LHCN-M2 (cell line): Measurements from ENCODE around the gene SDHB. TPM values are rescaled to one million over a fixed set of nuclear protein-coding genes. Genes with fewer than 3 reads are reported as not detected.

Experiments used
- DNase-seq: peaks from one replicate; pipeline ENCODE4 v3.0.0-alpha.2; 2012; ENCODE audit warnings: low read depth
- total RNA-seq: library from RNA; depleted of rRNA; stranded (reverse); fragments of >200 nt; gene quantifications from 2 replicates; pipeline ENCODE4 v1.2.3, GENCODE V29; 2014; rRNA removed

The SDHB gene
- total RNA-seq, 1 experiment from 2014 or later: 157 TPM

DNA sequence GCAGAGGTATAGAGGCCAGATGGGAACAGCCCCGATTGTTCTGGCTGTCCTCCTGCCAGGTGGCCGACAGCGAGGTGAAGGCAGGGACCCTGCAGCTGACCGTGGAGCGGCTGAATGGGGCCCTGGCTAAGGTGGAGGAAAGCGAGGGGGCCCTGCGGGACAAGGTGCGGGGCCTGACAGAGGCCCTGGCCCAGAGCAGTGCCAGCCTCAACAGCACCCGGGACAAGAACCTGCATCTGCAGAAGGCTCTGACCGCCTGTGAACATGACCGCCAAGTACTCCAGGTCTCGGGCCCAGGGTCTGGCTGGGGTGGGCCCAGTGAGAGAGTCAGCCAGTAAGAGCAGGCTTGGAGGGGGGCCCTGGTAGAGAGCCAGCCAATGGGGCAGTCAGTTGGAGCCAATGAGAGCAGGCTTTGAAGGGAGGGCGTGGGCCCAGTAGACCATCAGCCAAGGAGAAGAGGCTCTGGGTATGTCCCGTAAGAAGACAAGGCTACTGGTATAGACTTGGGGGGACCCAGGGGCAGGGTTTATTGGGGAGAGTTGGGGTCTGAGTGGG lies 84.7 kb downstream of the SDHB start:
- DNase-seq: no peak

Other genes with a start within 250 kb of the SDHB start
- gene RNU1-2, start 158.1 kb downstream of the SDHB start, total RNA-seq: under 0.01 TPM in 1 of 2 replicates, not detected in the other
- gene CROCC, start 132.1 kb downstream of the SDHB start, total RNA-seq: 9.4 and 12.3 TPM in 2 replicates
- 5.8 and 12.9 TPM in 2 replicates for gene MFAP2, start 73.4 kb downstream of the SDHB start, total RNA-seq
- 167 and 211 TPM in 2 replicates for gene ATP13A2, start 42.1 kb downstream of the SDHB start, total RNA-seq
- gene PADI2, start 65.4 kb upstream of the SDHB start, total RNA-seq: 0.38 and 0.86 TPM in 2 replicates
- gene PADI1, start 151.1 kb upstream of the SDHB start, total RNA-seq: 1.2 and 1.3 TPM in 2 replicates
- 0.06 and 0.57 TPM in 2 replicates for gene PADI3, start 195.1 kb upstream of the SDHB start, total RNA-seq